ENCODE data around the gene SETD4.
A peak's percentile ranks its signal among the peaks of the same experiment; 100 is the strongest.
"Not testable (repeated sequence)": the region's sequence is repeated elsewhere in the genome, so short reads cannot be mapped to it uniquely, and the experiment has no call there.

Gene SETD4

DNA sequence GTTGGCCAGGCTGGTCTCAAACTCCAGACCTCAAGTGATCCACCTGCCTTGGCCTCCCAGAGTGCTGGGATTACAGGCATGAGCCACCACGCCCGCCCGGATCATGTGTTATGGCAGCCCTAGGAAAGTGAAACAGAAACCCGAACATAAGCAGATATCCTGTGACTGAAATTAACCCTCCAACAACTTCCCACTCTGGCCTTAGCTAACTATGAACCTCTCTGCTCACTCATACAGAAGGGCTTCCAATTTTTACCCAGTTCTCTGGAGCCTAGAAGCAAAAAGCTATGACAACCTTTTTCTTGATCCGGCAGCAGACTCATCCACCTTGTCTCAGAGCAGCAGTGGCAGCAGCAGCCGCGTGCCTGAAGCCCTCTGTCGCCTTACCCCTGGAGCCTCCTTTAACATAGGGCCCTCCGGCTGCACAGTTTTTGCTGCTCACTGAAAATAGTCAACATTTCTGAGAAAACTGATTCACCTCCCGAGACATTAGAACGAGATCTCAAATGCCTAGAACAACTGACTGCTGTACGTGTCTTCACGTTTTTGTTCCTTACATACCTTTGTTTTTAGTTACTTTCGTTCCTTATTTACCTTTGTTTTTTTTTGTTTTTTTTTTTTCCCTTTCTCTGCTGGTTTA lies 18.8 kb upstream of the SETD4 start:
- DNase-seq (ENCODE audit: low spot score): no peak

DNA sequence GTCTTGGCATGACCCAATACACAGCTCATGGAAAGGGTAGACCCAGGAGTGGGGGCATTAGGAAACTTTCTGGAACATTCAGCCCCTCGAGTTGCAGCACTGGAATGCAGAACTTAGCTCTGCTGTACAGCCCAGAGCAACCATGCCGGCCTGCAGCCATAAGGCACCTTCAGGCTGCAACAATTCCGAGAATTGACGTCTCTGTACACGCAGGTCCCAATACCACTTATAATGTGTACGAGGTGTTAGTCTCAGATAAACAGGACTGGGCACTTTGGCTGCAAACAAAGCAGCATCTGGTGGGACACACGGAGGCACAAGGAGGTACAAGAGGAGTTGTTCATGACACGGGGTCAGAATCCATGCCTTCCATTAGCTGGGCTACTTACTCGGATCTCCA lies 17.4 kb upstream of the SETD4 start:
- no peak for DNase-seq (ENCODE audit: low spot score)

GRCh38 chr21:36076878-36077655 lies 16.7 kb upstream of the SETD4 start:
- DNase-seq (ENCODE audit: low spot score): no peak

- DNase-seq (ENCODE audit: low spot score): no peak
These were observed 15.6 kb upstream of the SETD4 start for GRCh38 chr21:36075953-36076352.

GRCh38 chr21:36075171-36075570 lies 14.8 kb upstream of the SETD4 start:
- no peak for DNase-seq (ENCODE audit: low spot score)

GRCh38 chr21:36073911-36074310 lies 13.6 kb upstream of the SETD4 start:
- DNase-seq (ENCODE audit: low spot score): not testable (repeated sequence)

DNA sequence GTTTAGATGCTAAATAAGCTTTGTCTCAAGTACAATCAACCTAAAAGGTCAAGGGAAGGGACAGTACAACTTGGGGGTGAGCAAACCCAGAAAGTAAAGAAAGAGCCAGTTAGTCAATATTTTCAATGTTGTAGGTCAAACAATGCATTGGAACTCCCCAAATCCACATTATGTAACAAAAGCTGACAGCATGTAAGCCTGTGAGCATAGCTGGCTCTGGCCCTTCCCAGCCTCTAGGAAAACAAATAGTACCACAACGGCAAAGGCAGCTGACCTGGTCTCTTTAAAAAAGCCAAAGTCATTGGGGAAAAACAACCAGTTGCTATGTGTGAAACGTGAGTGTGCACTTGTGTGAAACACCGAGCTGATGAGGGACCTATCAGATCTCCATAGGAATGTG lies 12.9 kb upstream of the SETD4 start:
- no peak for DNase-seq (ENCODE audit: low spot score)

DNA sequence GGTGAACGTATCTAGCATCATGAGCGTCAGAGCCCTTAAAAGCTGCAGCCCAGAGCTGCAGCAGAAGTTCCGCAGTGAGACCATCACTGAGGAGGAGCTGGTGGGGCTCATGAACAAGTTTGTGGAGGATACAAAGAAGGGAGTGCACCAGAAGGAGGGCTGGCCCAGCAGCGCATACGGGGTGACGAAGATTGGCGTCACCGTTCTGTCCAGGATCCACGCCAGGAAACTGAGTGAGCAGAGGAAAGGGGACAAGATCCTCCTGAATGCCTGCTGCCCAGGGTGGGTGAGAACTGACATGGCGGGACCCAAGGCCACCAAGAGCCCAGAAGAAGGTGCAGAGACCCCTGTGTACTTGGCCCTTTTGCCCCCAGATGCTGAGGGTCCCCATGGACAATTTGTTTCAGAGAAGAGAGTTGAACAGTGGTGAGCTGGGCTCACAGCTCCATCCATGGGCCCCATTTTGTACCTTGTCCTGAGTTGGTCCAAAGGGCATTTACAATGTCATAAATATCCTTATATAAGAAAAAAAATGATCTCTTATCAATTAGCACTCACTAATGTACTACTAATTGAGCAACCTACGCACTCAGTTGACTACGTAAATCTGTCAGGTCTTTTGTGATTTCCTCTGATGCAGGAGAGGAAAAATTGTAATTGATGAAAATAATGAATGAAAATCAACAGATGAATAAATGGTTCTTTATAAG lies 12.3 kb upstream of the SETD4 start:
- no peak for DNase-seq (ENCODE audit: low spot score)

DNA sequence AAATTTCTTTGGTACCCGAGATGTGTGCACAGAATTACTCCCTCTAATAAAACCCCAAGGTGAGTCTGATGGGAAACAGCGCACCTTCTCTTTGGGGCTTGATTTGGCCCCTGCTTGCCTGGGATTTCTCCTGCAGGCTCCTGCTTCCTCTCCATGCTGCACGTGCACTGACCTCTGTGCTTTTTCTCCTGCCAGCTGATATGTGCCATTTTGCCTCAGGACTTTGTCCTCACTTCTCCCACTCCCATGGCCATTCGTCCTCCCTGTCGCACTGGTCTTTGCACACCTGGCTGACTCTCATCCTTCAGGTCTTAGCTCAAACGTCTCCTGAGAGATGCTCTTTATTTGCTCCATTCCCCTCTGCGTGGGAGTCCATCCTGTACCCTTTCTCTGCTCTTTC lies 10.7 kb upstream of the SETD4 start:
- DNase-seq (ENCODE audit: low spot score): no peak

- DNase-seq (ENCODE audit: low spot score): peak; percentile 77
These were observed 9.6 kb upstream of the SETD4 start, which contains the start of gene CBR1 for GRCh38 chr21:36069713-36070583. Gene CBR1, plus strand, starts transcription at chr21:36070024. Its CDS starts 92 bp downstream, at chr21:36070116.

- no peak for DNase-seq (ENCODE audit: low spot score)
These were observed 8.5 kb upstream of the SETD4 start for GRCh38 chr21:36068748-36069398.

- no peak for DNase-seq (ENCODE audit: low spot score)
These were observed 5.2 kb upstream of the SETD4 start for GRCh38 chr21:36065497-36066036.

DNA sequence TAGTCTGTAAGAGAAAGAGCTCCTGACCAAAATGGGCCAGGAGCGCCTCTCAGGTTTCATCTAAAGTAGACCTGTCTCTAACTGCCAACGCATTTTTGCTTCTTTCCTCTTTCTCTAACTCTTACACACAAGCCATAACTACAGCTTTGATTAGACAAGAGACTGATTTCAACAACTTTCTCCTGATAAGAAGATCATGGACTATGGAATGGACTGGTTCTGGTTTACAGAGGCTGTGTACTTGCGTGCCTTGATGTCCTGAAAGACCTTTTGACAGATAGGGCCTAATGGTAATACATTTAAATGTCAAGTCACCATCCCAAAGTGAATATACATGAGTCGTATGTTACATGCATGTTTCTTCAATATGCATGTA lies 3.7 kb upstream of the SETD4 start:
- DNase-seq (ENCODE audit: low spot score): no peak

DNA sequence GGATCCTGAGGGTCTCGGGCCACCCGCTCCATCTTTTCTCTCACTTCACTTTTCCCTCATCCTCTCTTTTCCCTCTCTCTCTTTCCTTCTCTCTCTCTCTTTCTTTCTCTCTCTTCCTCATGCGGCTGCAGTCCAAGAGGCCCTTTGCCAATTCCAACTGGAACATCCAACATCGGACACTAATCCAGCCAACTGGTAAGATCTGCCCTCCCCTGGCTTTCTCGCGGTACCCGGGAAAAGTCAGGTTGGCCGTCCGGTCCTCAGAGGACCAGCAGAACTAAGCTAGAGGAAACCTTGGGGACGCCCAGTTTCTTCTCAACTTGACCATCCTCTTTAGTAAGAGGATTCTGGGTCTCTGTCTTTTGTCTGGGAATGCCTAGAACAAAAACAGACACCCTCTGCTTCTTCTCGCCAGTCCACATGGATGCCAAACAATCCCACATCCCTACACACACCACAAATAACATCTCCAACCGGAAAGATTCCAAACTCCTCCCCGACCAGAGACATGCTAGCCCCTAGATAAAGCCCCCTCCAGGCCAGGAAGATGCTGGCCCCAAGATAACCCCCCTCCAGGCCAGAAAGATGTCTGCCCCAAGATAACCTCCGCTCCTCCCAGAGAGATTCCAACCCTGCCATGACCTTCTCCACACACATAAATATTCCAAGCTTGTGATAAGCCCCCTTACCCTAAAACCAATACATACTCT lies 3.2 kb upstream of the SETD4 start:
- no peak for DNase-seq (ENCODE audit: low spot score)

- DNase-seq (ENCODE audit: low spot score): no peak
These were observed 1.1 kb upstream of the SETD4 start for GRCh38 chr21:36061445-36061844.

DNA sequence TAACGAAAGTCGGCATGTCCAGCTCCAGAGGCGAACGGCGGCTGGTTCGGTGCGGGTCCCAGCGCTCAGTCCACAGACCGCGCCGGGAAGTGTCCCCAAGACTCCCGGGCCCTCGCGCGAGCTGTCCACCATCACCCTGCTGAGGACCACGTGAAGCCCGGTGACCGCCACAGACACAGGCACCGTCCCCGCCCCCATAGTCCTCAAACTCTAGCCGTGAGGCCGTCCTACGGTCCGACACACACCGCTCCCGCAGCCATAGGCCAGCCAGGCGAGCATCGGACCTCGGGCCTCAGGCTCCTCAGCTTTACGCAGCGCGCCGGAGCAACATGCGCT lies 535 bp downstream of the SETD4 start:
- DNase-seq (ENCODE audit: low spot score): no peak

DNA sequence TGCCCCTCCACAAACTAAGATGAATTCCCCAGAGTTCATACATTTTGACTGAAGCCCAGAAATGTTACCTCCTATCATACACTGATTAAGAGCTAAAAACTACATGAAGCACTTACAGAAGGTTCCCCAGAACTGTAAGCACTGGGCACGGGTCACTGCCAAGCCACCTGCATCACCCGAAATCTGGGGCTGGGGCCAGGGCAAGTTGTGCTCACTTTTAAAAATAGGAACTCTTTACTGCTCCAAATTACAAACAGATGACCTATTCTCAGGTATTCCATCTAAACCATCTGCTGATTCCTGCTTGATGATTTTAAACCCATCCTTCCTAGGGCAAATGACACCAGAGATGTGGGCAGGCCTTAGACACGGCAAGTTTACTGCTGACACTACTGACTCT lies 4.8 kb downstream of the SETD4 start:
- no peak for DNase-seq (ENCODE audit: low spot score)

GRCh38 chr21:36053715-36054062 lies 6.6 kb downstream of the SETD4 start:
- DNase-seq (ENCODE audit: low spot score): no peak

- DNase-seq (ENCODE audit: low spot score): no peak
These were observed 7.2 kb downstream of the SETD4 start for GRCh38 chr21:36052860-36053714.

- no peak for DNase-seq (ENCODE audit: low spot score)
These were observed 12.0 kb downstream of the SETD4 start for GRCh38 chr21:36048357-36048756.
